ENCODE measurements around the gene NPHP4. TPM values are rescaled to one million over a fixed set of nuclear protein-coding genes. Genes with fewer than 3 reads are reported as not detected.
A peak's percentile ranks its signal among the peaks of the same experiment; 100 is the strongest.
"Not testable (repeated sequence)": the region's sequence is repeated elsewhere in the genome, so short reads cannot be mapped to it uniquely, and the experiment has no call there.

Gene NPHP4
- polyA plus RNA-seq, 1 donor from 2014 or later = 0.71 TPM

DNA sequence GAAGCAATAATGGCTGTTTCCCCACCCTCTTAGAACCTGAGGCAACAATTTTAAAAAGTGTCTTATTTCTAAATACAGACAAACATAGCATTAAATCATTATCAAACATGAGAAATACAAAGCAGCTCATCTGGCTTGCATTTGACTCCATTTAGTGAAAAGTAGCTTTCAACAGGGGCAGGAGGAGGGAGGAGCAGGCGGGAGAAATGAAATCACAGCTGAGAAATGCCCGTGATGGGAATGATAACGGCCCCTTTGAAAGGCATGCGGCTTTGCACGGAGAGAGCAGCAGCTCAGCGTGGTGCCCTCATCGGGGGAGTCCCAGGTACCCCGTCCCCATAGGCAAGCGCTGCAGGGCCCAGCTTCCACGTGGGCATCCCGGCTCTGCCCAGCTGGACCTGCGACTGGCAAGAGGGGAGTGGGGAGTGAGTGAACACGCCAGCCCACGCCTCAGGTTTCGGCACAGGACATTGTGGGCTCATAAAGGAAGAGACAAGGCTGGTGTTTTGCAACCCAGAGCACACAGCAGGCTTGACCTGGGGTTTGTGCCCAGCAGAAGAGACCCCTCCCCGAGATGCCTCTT, 134.6 kb downstream of the NPHP4 start:
- Mint-ChIP-seq H3K36me3 (no peaks in the 10 kb centered on the region), H3K27ac (peak overlapping the region in 1 of 3 donors; percentile 0), H3K9me3 (peaks cover 0 to 3% (median 0%) of the 10 kb centered on the region in 3 donors), H3K4me1 (no peaks in the 10 kb centered on the region), H3K4me3 (no peak overlapping the region), H3K27me3 (peaks cover 3% of the 10 kb centered on the region)

DNA sequence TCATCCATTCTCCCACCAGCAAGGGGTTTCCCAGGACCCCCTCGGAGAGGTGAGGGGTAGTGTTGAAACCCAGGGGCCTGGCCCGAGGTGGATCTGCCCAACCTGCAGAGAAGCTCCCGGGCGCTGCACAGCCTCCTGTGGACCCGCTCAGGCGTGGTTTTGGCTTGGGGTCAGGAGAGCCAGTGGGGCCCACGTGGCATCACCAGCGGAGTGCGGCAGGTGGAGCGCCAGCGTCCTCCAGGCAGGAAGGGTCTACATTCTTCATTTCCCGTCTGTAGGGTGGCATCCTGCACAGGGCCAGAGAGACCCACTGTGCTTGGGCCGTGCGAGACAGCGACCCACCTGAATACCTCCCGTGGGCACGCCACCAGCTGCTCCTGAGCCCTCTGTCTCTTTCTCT, 135.2 kb downstream of the NPHP4 start:
- no peak overlapping the region for H3K27ac Mint-ChIP-seq
- no peaks in the 10 kb centered on the region for H3K36me3 Mint-ChIP-seq
- H3K4me3 Mint-ChIP-seq = no peak overlapping the region
- peaks cover 0 to 3% (median 0%) of the 10 kb centered on the region in 3 donors for H3K9me3 Mint-ChIP-seq
- peaks cover 3% of the 10 kb centered on the region for H3K27me3 Mint-ChIP-seq
- H3K4me1 Mint-ChIP-seq = no peaks in the 10 kb centered on the region

DNA sequence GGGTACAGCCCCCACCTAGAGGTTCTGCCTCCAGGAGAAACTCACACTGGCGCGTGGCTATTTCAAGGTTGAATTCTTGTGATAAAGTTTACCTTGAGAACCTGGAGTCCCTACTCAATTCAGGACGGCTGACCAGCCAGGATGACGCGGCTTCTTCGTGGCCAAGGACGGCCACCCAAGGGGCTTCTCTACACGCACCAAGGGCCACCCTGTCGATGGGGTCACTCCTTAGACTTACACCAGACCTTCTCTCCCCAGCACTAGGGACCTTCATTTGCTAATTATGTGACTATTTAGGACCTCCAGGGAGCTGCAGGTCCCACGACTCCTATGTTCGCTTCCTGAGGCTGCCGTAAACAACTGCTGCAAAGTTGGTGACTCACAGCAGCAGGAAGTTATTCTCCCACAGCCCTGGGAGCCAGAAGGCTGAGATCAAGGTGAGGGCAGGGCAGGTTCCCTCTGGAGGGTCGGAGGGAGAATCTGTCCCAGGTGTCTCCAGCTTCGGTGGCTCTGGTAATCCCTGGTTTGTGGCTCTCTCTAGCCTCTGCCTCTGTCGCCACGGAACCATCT, 135.9 kb downstream of the NPHP4 start:
- H3K27me3 Mint-ChIP-seq = peaks cover 3% of the 10 kb centered on the region
- no peaks in the 10 kb centered on the region for H3K36me3 Mint-ChIP-seq
- H3K4me1 Mint-ChIP-seq = no peaks in the 10 kb centered on the region
- no peak overlapping the region for H3K27ac Mint-ChIP-seq
- H3K4me3 Mint-ChIP-seq = no peak overlapping the region
- peaks cover 0 to 3% (median 0%) of the 10 kb centered on the region in 3 donors for H3K9me3 Mint-ChIP-seq

DNA sequence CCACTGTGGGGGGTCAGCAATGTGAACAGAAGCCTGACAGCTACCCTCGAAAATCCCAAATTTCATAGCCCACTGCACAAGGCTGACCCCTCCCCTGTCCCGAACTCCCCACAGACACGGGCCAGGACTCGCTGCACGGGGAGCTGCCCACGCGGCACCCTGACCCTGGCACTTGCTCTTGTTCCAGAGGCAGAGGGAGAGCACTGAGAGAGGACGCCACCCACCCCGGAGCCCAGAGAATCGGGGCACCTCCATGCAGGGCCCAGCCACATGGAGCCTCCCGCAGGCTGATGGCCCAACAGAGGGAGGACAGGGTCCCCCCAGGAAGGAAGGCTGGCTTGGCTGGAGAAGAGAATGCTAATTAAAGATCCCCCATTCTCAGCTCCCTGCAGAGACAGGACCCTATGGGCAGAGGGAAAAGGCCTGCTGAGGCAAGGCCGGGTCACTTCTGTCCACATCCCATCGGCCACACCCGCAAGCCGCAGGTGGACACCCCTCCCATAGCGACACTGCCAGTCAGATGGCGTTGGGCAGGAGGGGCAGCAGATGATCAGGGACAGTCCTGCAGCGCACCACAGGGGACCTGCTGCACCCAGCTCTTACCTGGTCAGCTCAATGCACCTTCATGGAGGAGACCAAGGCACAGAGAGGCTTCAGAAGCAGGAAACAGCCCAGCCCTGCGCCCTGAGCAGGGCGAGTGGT, 136.9 kb downstream of the NPHP4 start:
- Mint-ChIP-seq H3K4me3 (no peak overlapping the region), H3K9me3 (peaks cover 0 to 3% (median 0%) of the 10 kb centered on the region in 3 donors), H3K36me3 (no peaks in the 10 kb centered on the region), H3K4me1 (no peaks in the 10 kb centered on the region), H3K27me3 (peaks cover 3% of the 10 kb centered on the region), H3K27ac (no peak overlapping the region)

DNA sequence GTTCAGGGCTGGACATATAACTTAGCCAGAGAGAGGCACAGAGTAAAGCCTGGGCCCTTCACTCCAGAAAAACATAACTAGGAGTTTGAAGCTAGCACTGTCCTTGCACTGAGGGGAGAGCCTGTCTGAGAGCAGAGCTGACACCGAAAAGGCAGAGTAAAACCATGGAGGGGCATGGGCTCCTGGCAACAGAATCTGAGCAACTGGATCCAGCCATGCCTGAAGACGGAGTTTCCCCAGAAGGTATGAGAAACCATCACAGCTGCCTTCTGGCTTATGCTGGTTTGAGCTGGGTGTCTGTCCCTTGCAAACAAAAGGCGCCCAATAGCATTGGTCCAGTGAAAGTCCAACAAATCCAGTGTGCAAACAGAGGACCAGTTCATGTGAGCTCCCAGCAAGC, 137.5 kb downstream of the NPHP4 start:
- Mint-ChIP-seq H3K4me3 (no peak overlapping the region), H3K27ac (no peak overlapping the region), H3K36me3 (no peaks in the 10 kb centered on the region), H3K4me1 (no peaks in the 10 kb centered on the region), H3K27me3 (peaks cover 3% of the 10 kb centered on the region), H3K9me3 (peaks cover 0 to 3% (median 0%) of the 10 kb centered on the region in 3 donors)

DNA sequence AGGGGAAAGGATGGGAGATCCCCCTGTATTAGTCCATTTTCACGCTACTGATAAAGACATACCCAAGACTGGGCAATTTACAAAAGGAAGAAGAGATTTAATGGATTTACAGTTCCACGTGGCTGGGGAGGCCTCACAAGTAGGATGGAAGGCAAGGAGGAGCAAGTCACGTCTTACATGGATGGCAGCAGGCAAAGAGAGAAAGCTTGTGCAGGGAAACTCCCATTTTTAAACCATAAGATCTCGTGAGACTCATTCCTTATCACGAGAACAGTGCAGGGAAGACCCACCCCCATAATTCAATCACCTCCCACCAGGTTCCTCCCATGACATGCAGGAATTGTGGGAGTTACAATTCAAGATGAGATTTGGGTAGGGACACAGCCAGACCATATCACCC, 138.4 kb downstream of the NPHP4 start:
- H3K27me3 Mint-ChIP-seq, H3K4me1 Mint-ChIP-seq: not testable (repeated sequence)

DNA sequence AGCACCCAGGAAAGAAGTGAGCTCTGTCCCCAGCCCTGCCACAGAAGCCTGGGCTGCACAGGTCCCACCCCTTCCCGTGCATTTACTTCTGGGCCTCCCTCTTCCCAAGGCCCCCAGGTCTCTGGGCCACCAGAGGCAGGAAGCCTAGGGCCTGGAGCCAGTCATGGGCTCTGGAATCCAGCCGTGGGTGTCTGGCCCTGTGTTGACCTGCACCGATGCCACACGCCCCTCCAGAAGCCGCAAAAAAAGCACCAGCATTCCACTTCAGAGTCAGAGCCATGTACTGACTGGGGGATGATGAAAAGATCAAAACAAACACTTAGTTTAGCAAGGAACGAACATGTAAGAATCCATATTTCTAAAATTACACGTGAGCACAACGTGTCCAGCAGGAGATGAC, 141.7 kb downstream of the NPHP4 start:
- H3K4me3 Mint-ChIP-seq = no peak overlapping the region
- peaks cover 0 to 3% (median 0%) of the 10 kb centered on the region in 3 donors for H3K9me3 Mint-ChIP-seq
- peaks cover 6% of the 10 kb centered on the region for H3K27me3 Mint-ChIP-seq
- H3K4me1 Mint-ChIP-seq = no peaks in the 10 kb centered on the region
- no peaks in the 10 kb centered on the region for H3K36me3 Mint-ChIP-seq
- H3K27ac Mint-ChIP-seq = no peak overlapping the region

More for the DNA sequence above, 138.4 kb downstream of the NPHP4 start:
- H3K36me3 Mint-ChIP-seq, H3K27ac Mint-ChIP-seq, H3K9me3 Mint-ChIP-seq, H3K4me3 Mint-ChIP-seq: not testable (repeated sequence)

DNA sequence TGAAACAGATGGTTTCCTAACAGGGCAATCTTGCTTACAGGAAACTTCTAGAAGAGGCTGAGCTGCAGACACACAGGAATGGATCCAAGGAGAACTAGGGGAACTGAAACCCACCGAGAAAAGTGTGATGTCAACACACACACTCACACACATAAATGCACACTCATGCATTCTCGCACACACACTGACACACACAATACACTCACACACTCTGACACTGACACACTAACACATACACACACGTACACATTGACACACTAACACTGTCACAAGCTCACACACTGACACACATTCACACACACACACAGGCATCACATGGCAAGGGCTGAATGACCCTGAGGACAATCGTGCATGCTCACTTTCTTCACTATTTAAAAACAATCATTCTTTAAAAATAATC, 142.7 kb downstream of the NPHP4 start:
- H3K27me3 Mint-ChIP-seq = peaks cover 3% of the 10 kb centered on the region
- H3K4me3 Mint-ChIP-seq = no peak overlapping the region
- peaks cover 0 to 3% (median 0%) of the 10 kb centered on the region in 3 donors for H3K9me3 Mint-ChIP-seq
- H3K27ac Mint-ChIP-seq = no peak overlapping the region
- H3K4me1 Mint-ChIP-seq = no peaks in the 10 kb centered on the region
- no peaks in the 10 kb centered on the region for H3K36me3 Mint-ChIP-seq

DNA sequence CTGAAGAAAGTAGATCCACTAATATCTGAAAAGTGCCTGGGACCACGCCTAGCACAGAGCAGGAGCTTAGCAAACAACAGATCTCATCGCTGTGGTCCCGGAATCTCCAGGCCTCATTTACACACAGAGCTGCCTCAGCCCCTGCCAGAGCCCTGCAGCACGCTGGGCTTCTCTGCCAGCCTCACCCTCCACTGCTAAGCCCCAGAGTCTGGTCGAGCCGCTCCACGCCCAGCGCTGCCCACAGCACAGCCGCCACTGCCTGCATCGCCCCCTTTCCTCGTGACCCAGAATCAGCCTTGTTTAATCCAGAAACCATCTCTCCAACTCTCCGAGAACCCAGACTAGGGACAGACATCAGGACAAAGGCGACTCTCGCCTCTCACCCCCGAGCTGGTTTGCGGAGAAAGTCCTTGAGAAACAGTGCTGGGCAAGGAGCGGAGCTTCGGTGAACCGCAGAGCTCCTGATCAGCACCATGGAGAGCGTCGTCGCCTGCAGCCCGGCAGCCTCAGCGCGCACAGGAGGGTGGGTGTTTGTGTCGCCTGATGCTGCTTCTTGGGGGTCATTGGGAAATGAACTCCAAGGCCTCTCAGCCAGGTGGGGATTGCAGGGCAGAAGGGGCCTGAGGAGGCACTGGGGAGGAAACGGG, 145.1 kb downstream of the NPHP4 start:
- Mint-ChIP-seq H3K4me1 (no peaks in the 10 kb centered on the region), H3K4me3 (no peak overlapping the region), H3K27me3 (peaks cover 6% of the 10 kb centered on the region), H3K36me3 (no peaks in the 10 kb centered on the region), H3K9me3 (no peaks in the 10 kb centered on the region), H3K27ac (peak overlapping the region in 1 of 3 donors; percentile 46)

DNA sequence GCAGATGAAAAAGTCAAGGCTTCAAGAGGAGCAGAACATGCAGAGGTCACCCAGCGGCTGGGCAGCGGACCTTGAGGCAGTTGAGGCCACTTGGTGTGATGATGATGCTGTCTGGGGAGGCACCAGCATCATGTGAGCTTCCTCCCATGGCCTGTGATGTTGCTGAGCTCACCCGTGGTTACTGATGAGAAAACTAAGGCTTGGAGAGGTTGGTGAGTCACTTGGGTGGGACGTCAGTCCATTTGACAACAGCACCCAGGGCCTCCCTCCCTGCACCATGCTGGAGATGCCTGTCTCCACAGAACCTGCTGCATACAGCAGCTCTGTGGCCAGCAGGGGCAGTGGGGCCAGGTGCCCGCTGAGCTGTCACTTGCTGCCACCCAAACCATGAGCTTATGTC, 146.8 kb downstream of the NPHP4 start:
- Mint-ChIP-seq H3K27me3 (peaks cover 6% of the 10 kb centered on the region), H3K36me3 (no peaks in the 10 kb centered on the region), H3K4me3 (no peak overlapping the region), H3K9me3 (no peaks in the 10 kb centered on the region), H3K4me1 (no peaks in the 10 kb centered on the region), H3K27ac (no peak overlapping the region)

DNA sequence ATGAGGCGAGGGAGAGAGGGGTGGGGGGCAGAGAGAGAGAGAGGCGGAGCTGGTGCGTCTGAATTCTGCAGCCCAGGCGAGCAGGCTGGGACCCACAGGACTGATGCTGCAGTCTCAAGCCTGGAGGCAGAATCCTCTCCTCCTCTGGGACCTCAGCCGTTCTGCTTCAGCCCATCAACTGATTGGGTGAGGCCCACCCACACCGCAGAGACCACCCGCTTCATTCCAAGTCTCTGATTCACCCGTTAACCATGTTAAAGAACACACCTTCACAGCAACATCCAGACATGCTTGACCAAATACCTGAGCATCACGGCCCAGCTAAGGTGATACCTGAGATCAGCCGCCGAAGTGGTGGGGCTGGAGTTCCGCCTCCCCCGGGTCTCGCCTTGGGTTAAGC, 147.8 kb downstream of the NPHP4 start:
- no peak overlapping the region for H3K27ac Mint-ChIP-seq
- no peak overlapping the region for H3K4me3 Mint-ChIP-seq
- no peaks in the 10 kb centered on the region for H3K4me1 Mint-ChIP-seq
- no peaks in the 10 kb centered on the region for H3K36me3 Mint-ChIP-seq
- H3K9me3 Mint-ChIP-seq = no peaks in the 10 kb centered on the region
- peaks cover 6% of the 10 kb centered on the region for H3K27me3 Mint-ChIP-seq

DNA sequence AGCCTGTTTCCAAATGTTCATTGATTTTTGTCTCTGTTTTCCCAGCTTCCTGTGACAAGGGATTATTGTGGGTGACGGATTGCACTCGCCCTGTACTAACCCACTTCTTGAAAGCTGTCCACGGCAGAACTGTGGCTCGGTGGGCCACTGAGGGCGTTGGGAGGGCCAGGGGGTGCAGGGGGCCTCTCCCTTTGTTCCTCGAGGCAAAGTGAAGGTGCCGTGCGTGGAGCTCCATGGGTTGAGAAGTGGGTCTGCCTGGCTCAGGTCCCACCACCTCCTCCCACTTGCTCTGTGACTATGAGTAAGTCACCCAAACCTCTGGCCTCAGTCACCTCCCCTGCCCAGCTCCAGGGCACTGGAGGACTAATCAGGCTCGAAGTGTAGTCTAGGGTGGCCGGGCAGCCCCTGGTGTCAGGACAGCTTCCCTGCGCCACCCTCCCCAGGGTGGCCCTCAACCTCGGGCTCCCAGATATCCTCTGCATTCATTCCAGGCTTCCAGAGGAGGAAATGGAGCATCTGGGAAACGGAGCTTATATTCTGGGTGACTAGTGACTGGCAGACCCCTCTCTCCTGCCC, 148.6 kb downstream of the NPHP4 start:
- Mint-ChIP-seq H3K4me1 (peaks cover 0 to 1% (median 0%) of the 10 kb centered on the region in 3 donors), H3K27ac (no peak overlapping the region), H3K4me3 (no peak overlapping the region), H3K9me3 (no peaks in the 10 kb centered on the region), H3K27me3 (peaks cover 6% of the 10 kb centered on the region), H3K36me3 (no peaks in the 10 kb centered on the region)

DNA sequence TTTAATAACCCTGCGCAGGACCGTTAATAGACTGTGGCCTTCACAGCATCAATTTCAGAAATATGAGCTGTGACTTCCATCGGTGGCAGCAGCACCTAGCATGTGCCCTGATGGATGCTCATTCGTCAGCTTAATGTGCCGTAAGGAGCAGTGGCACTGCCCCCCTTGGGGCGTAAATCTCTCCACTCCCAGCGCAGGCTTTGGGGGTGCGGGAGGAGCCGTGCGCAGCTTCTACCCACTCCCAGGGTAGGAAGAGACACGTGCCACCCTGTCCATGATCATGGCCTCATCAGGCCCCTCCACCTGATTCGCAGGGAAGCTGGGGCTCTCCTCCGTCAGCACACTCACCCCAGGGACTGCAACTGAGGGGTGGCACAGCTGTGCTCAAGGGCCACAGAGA, 149.5 kb downstream of the NPHP4 start:
- Mint-ChIP-seq H3K4me1 (peaks cover 0 to 1% (median 0%) of the 10 kb centered on the region in 3 donors), H3K9me3 (no peaks in the 10 kb centered on the region), H3K4me3 (no peak overlapping the region), H3K27me3 (peaks cover 6% of the 10 kb centered on the region), H3K36me3 (no peaks in the 10 kb centered on the region), H3K27ac (no peak overlapping the region)

DNA sequence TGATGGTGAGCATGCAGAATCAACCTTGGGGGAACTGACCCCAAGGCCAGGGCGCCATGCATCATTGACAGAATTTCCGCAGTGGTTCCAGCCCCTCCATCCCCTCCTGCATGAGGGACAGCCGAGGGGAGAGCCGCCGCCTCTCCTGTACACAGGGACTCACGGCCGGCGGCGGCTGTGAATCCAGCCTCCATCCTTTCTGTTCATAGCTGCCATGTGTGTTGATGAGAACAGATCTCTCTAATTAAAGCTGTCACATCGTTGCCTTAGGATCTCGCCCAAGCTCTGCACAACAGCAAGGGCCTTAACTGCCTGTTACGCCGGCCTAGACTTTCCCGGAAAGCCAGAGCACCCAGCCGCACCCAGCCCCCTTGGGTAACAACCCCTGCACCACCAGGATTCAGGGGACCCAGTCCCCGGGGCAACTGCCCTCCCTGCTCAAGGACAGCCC, 151.6 kb downstream of the NPHP4 start:
- peaks cover 0 to 1% (median 0%) of the 10 kb centered on the region in 3 donors for H3K4me1 Mint-ChIP-seq
- H3K27me3 Mint-ChIP-seq = peaks cover 12% of the 10 kb centered on the region

DNA sequence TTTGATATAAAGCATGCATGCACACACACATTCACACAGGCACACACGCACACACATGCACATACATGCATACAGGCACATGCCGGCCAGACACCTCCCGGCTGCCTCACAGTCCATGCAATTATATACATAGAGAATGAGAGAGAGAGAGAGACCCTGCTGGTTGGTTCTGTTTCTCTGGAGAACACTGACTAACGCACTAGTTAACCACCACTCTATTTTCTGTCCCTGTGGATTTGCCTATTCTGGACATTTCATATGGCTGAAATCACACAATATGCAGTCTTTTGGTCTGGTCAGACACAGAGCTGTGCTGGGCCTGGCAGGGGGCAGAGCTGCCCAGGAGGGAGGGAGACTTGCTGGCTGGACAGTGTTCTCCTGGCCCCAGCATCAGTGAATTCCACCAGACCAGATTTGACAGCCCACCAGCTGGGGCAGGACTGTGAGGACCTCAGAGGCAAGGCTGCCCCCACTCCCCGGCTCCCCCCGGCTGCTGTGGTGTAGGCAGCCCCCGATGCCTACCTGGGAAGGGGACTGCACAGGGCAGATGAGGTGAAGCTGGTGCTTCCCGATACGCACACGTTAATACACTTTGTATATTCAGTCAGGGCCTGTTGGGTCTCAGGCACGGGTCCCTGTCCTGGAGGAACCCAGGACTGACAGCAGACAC, 152.2 kb downstream of the NPHP4 start:
- Mint-ChIP-seq H3K27me3 (peaks cover 12% of the 10 kb centered on the region), H3K36me3 (no peaks in the 10 kb centered on the region), H3K9me3 (no peaks in the 10 kb centered on the region), H3K4me1 (peaks cover 0 to 1% (median 0%) of the 10 kb centered on the region in 3 donors), H3K4me3 (no peak overlapping the region), H3K27ac (no peak overlapping the region)

More for the DNA sequence above, 151.6 kb downstream of the NPHP4 start:
- Mint-ChIP-seq H3K9me3 (no peaks in the 10 kb centered on the region), H3K27ac (no peak overlapping the region), H3K4me3 (no peak overlapping the region), H3K36me3 (no peaks in the 10 kb centered on the region)

Data from IgD-negative memory B cell (primary cell).